Measurements from ENCODE around the gene UPF2. TPM values are rescaled to one million over a fixed set of nuclear protein-coding genes. Genes with fewer than 3 reads are reported as not detected.

The UPF2 gene
- total RNA-seq, 1 donor from 2014 or later = 25.1 TPM

DNA sequence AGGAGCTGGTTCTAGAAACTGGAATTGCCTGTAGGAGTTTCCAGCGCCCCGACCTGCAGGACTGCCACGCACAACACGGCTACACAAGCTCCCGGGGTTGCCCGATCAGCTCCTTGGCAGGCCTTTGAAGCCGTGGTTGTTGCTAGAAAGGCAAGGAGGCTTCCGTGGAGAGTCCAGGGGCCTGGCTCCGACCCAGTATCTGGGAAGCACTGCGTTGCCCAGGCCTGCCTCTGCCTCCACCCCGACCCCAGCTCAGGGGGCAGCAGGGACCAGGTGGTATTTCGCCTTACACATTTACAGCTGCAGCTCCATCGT lies 165.1 kb downstream of the UPF2 start:
- no peaks in the 10 kb centered on the region for H3K27me3 Mint-ChIP-seq (ENCODE audit: low read depth)
- TF ChIP-seq, protein P1, sequence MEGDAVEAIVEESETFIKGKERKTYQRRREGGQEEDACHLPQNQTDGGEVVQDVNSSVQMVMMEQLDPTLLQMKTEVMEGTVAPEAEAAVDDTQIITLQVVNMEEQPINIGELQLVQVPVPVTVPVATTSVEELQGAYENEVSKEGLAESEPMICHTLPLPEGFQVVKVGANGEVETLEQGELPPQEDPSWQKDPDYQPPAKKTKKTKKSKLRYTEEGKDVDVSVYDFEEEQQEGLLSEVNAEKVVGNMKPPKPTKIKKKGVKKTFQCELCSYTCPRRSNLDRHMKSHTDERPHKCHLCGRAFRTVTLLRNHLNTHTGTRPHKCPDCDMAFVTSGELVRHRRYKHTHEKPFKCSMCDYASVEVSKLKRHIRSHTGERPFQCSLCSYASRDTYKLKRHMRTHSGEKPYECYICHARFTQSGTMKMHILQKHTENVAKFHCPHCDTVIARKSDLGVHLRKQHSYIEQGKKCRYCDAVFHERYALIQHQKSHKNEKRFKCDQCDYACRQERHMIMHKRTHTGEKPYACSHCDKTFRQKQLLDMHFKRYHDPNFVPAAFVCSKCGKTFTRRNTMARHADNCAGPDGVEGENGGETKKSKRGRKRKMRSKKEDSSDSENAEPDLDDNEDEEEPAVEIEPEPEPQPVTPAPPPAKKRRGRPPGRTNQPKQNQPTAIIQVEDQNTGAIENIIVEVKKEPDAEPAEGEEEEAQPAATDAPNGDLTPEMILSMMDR (conservative IDR thresholded peaks at IDR 0.05) = no peak
- no peaks in the 10 kb centered on the region for H3K9me3 Mint-ChIP-seq
- H3K36me3 Mint-ChIP-seq (ENCODE audit: low read depth) = no peaks in the 10 kb centered on the region
- H3K4me3 Mint-ChIP-seq = no peak overlapping the region
- peaks cover 31% of the 10 kb centered on the region for H3K4me1 Mint-ChIP-seq
- no peak overlapping the region for H3K27ac Mint-ChIP-seq (ENCODE audit: unreplicated experiment)
- no peak for DNase-seq (ENCODE audit: low read depth, low spot score)

- no peak overlapping the region for H3K4me3 Mint-ChIP-seq
- H3K27me3 Mint-ChIP-seq (ENCODE audit: low read depth) = no peaks in the 10 kb centered on the region
- H3K4me1 Mint-ChIP-seq = peaks cover 31% of the 10 kb centered on the region
- DNase-seq (ENCODE audit: low read depth, low spot score) = no peak
- TF ChIP-seq, protein P1 (conservative IDR thresholded peaks at IDR 0.05) = no peak
- no peaks in the 10 kb centered on the region for H3K9me3 Mint-ChIP-seq
- no peaks in the 10 kb centered on the region for H3K36me3 Mint-ChIP-seq (ENCODE audit: low read depth)
- no peak overlapping the region for H3K27ac Mint-ChIP-seq (ENCODE audit: unreplicated experiment)
These were observed 165.6 kb downstream of the UPF2 start for GRCh38 chr10:11876805-11877590.

- DNase-seq (ENCODE audit: low read depth, low spot score) = no peak
- peaks cover 34% of the 10 kb centered on the region for H3K4me1 Mint-ChIP-seq
- TF ChIP-seq, protein P1 (conservative IDR thresholded peaks at IDR 0.05) = no peak
- peak overlapping the region; percentile 71 for H3K27ac Mint-ChIP-seq (ENCODE audit: unreplicated experiment)
- H3K9me3 Mint-ChIP-seq = no peaks in the 10 kb centered on the region
- no peaks in the 10 kb centered on the region for H3K36me3 Mint-ChIP-seq (ENCODE audit: low read depth)
- H3K27me3 Mint-ChIP-seq (ENCODE audit: low read depth) = no peaks in the 10 kb centered on the region
- no peak overlapping the region for H3K4me3 Mint-ChIP-seq
These were observed 166.3 kb downstream of the UPF2 start for GRCh38 chr10:11876324-11876723.

DNA sequence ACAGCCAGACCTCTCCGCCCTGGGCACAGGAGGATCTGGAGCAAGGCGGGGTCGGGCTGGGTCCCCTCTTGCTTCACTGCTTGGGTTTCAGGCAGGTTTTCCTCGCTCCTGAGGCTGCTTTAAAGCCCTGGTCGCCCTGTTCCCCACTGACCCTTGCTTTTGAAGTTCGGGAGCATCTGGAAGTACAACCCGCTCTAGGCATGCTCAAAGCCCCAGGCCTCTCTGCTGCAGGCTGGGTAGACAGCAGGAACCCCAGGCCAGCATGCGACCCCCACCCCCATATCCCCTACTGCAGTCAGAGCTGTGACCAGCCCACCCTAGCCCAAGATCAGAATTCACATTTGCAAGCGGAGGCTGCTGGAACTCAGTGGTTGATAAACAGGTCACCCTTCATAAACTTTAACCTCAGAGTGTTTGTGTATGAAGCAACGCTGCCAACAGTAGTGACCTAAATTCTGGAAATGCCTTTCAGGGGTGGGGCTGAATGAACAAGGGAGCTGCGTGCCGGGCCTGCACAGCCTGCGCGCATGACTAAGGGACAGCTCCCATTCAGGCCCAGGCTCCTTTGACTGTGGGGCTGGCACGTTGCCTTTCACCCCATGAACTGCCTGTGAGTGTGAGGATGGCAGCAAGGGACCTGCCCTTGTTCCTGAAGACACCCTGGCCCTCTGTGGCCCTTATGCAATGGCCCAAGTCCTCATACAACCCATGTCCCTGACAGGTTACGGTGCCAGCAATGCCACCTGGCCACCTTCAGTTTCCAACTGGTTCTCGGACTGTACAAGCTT lies 166.9 kb downstream of the UPF2 start:
- Mint-ChIP-seq H3K4me1 (peaks cover 36% of the 10 kb centered on the region), H3K36me3 (ENCODE audit: low read depth) (no peaks in the 10 kb centered on the region), H3K27me3 (ENCODE audit: low read depth) (no peaks in the 10 kb centered on the region), H3K4me3 (peak overlapping the region; percentile 13), H3K9me3 (no peaks in the 10 kb centered on the region), H3K27ac (ENCODE audit: unreplicated experiment) (peak overlapping the region; percentile 45)
- TF ChIP-seq, protein P1 (conservative IDR thresholded peaks at IDR 0.05) = no peak
- DNase-seq (ENCODE audit: low read depth, low spot score) = no peak

- Mint-ChIP-seq H3K36me3 (ENCODE audit: low read depth) (no peaks in the 10 kb centered on the region), H3K27ac (ENCODE audit: unreplicated experiment) (peak overlapping the region; percentile 75), H3K27me3 (ENCODE audit: low read depth) (no peaks in the 10 kb centered on the region), H3K9me3 (no peaks in the 10 kb centered on the region), H3K4me1 (peaks cover 36% of the 10 kb centered on the region), H3K4me3 (peak overlapping the region; percentile 81)
- TF ChIP-seq, protein P1 (conservative IDR thresholded peaks at IDR 0.05) = peak; percentile 39
- DNase-seq (ENCODE audit: low read depth, low spot score) = peak; percentile 73
These were observed 167.8 kb downstream of the UPF2 start for GRCh38 chr10:11874568-11875493.
